Mesothelial cell of epicardium (in vitro differentiated cells): ENCODE measurements around the gene HID1. TPM values are rescaled to one million over a fixed set of nuclear protein-coding genes. Genes with fewer than 3 reads are reported as not detected.

Experiments
- DNase-seq, 2 experiments: peaks; one replicate each; pipeline ENCODE4 v3.0.0; 2021; ENCODE audit warnings: low spot score in 2 of 2; ENCODE audit not compliant: unreplicated experiment in 2 of 2
- H3K27ac Mint-ChIP-seq: 2 replicates; pipeline ENCODE4 v1.8.0; 2021; ENCODE audit warnings: mixed read lengths
- H3K27me3 Mint-ChIP-seq: 2 replicates; pipeline ENCODE4 v1.8.0; 2021; ENCODE audit warnings: low read depth, mixed read lengths
- H3K36me3 Mint-ChIP-seq: 2 replicates; pipeline ENCODE4 v1.8.0; 2021; ENCODE audit warnings: mixed read lengths
- H3K4me1 Mint-ChIP-seq: 2 replicates; pipeline ENCODE4 v1.8.0; 2021; ENCODE audit warnings: mixed read lengths
- H3K4me3 Mint-ChIP-seq: 2 replicates; pipeline ENCODE4 v1.8.0; 2021; ENCODE audit warnings: mild to moderate bottlenecking, moderate library complexity, mixed read lengths
- H3K9me3 Mint-ChIP-seq: 2 replicates; pipeline ENCODE4 v1.8.0; 2021; ENCODE audit warnings: mixed read lengths
- total RNA-seq: library from RNA; stranded (reverse); gene quantifications from 3 replicates; pipeline ENCODE4 v1.2.1, GENCODE V29; 2021
- TF ChIP-seq, protein P1 (sequence below): fragments of 200-600 bp; sonication (generic); IDR thresholded peaks from one replicate; pipeline ENCODE4 v1.5.0; 2021; ENCODE audit warnings: antibody characterized with exemption; ENCODE audit not compliant: unreplicated experiment

The HID1 gene
- total RNA-seq, 1 donor from 2014 or later, result 50.7 TPM

DNA sequence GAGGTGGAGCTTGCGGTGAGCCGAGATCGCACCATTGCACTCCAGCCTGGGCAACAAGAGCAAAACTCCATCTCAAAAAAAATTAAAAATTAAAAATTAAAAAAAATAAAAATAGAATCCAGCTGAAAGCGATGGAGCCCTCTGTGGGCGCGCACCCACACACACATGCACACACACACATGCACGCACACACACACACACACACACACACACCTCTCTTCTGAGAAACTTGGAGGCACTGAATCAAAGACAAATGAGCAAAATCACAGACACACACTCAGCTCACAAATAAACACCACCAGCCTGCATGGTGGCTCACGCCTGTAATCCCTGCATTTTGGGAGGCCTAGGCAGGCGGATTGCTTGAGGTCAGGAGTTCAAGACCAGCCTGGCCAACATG is 69.5 kb downstream of the HID1 start:
- TF ChIP-seq, protein P1, sequence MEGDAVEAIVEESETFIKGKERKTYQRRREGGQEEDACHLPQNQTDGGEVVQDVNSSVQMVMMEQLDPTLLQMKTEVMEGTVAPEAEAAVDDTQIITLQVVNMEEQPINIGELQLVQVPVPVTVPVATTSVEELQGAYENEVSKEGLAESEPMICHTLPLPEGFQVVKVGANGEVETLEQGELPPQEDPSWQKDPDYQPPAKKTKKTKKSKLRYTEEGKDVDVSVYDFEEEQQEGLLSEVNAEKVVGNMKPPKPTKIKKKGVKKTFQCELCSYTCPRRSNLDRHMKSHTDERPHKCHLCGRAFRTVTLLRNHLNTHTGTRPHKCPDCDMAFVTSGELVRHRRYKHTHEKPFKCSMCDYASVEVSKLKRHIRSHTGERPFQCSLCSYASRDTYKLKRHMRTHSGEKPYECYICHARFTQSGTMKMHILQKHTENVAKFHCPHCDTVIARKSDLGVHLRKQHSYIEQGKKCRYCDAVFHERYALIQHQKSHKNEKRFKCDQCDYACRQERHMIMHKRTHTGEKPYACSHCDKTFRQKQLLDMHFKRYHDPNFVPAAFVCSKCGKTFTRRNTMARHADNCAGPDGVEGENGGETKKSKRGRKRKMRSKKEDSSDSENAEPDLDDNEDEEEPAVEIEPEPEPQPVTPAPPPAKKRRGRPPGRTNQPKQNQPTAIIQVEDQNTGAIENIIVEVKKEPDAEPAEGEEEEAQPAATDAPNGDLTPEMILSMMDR, result no peak
- H3K27ac Mint-ChIP-seq, result no peak overlapping the region
- no peaks in the 10 kb centered on the region for H3K36me3 Mint-ChIP-seq
- H3K27me3 Mint-ChIP-seq, result peaks cover 8% of the 10 kb centered on the region
- peaks cover 9% of the 10 kb centered on the region for H3K4me1 Mint-ChIP-seq
- no peak for DNase-seq
- H3K9me3 Mint-ChIP-seq, result no peaks in the 10 kb centered on the region
- no peak overlapping the region for H3K4me3 Mint-ChIP-seq

GRCh38 chr17:74901353-74902135 is 71.0 kb downstream of the HID1 start:
- Mint-ChIP-seq H3K4me1 (peaks cover 3% of the 10 kb centered on the region), H3K27me3 (peaks cover 17% of the 10 kb centered on the region), H3K27ac (no peak overlapping the region)

More at GRCh38 chr17:74901353-74902135, 71.0 kb downstream of the HID1 start:
- DNase-seq, result no peak
- Mint-ChIP-seq H3K36me3 (no peaks in the 10 kb centered on the region), H3K9me3 (no peaks in the 10 kb centered on the region), H3K4me3 (no peak overlapping the region)
- TF ChIP-seq, protein P1, result no peak

Other genes starting within 250 kb of the HID1 start
- 0.16 to 0.38 TPM (median 0.24 TPM) in 3 replicates for gene RAB37, start 235.5 kb downstream of the HID1 start, total RNA-seq
- 34.4 to 36.2 TPM (median 34.8 TPM) in 3 replicates for gene NHERF1, start 224.1 kb downstream of the HID1 start, total RNA-seq
- gene NAT9, start 196.4 kb downstream of the HID1 start, total RNA-seq, result 78.2 to 83.7 TPM (median 83.1 TPM) in 3 replicates
- gene GRIN2C, start 112.9 kb downstream of the HID1 start, total RNA-seq, result 0.16 to 0.29 TPM (median 0.18 TPM) in 3 replicates
- 20.4 to 23.0 TPM (median 22.5 TPM) in 3 replicates for gene FDXR, start 99.8 kb downstream of the HID1 start, total RNA-seq
- gene FADS6, start 79.1 kb downstream of the HID1 start, total RNA-seq, result 0.14 to 0.85 TPM in 2 of 3 replicates, not detected in the other
- 3.1 to 3.9 TPM (median 3.9 TPM) in 3 replicates for gene USH1G, start 49.5 kb downstream of the HID1 start, total RNA-seq
- not detected in 3 replicates for gene OTOP2, start 48.5 kb downstream of the HID1 start, total RNA-seq
- gene OTOP3, start 36.9 kb downstream of the HID1 start, total RNA-seq, result not detected in 3 replicates
- 22.6 to 23.1 TPM (median 22.8 TPM) in 3 replicates for gene CDR2L, start 14.9 kb upstream of the HID1 start, total RNA-seq
- gene MRPL58, start 39.9 kb upstream of the HID1 start, total RNA-seq, result 18.3 to 22.6 TPM (median 20.7 TPM) in 3 replicates
- gene ATP5PD, start 74.2 kb upstream of the HID1 start, total RNA-seq, result 153 to 161 TPM (median 153 TPM) in 3 replicates
- gene KCTD2, start 74.5 kb upstream of the HID1 start, total RNA-seq, result 24.1 to 26.4 TPM (median 26.1 TPM) in 3 replicates
- 46.4 to 49.5 TPM (median 46.9 TPM) in 3 replicates for gene SLC16A5, start 115.2 kb upstream of the HID1 start, total RNA-seq
- 11.3 to 12.0 TPM (median 11.4 TPM) in 3 replicates for gene ARMC7, start 137.2 kb upstream of the HID1 start, total RNA-seq
- gene NT5C, start 159.0 kb upstream of the HID1 start, total RNA-seq, result 44.3 to 51.0 TPM (median 46.8 TPM) in 3 replicates
- gene JPT1, start 181.8 kb upstream of the HID1 start, total RNA-seq, result 121 to 132 TPM (median 124 TPM) in 3 replicates
- gene SUMO2, start 210.2 kb upstream of the HID1 start, total RNA-seq, result 542 to 571 TPM (median 565 TPM) in 3 replicates
- 69.6 to 79.7 TPM (median 71.9 TPM) in 3 replicates for gene NUP85, start 232.9 kb upstream of the HID1 start, total RNA-seq